Mucosa of rectum (tissue), 2 donors: ENCODE results near the gene LSAMP.

Source experiments
- H3K27ac ChIP-seq, 2 donors: one replicate each; pipeline ENCODE4 v1.7.0; 2013; ENCODE audit warnings: inconsistent platforms in 2 of 2, low read depth in 2 of 2, low read length in 2 of 2
- H3K27me3 ChIP-seq, 2 donors: one replicate each; pipeline ENCODE4 v1.7.0; 2013; ENCODE audit warnings: low read length in 2 of 2; ENCODE audit not compliant: control insufficient read depth in 2 of 2, insufficient read depth in 2 of 2
- H3K36me3 ChIP-seq, 2 donors: one replicate each; pipeline ENCODE4 v1.7.0; 2013; ENCODE audit warnings: low read length in 2 of 2; ENCODE audit not compliant: control insufficient read depth in 2 of 2, insufficient read depth in 2 of 2
- H3K4me1 ChIP-seq, 2 donors: one replicate each; pipeline ENCODE4 v1.7.0; 2013; ENCODE audit warnings: low read length in 2 of 2, mild to moderate bottlenecking in 1 of 2; ENCODE audit not compliant: control insufficient read depth in 2 of 2, insufficient read depth in 2 of 2
- H3K4me3 ChIP-seq, 2 donors: one replicate each; pipeline ENCODE4 v1.7.0; 2013; ENCODE audit warnings: low read length in 2 of 2
- H3K9ac ChIP-seq, 2 donors: one replicate each; pipeline ENCODE4 v1.7.0; 2013; ENCODE audit warnings: low read length in 2 of 2, low read depth in 1 of 2, mild to moderate bottlenecking in 1 of 2
- H3K9me3 ChIP-seq, 2 donors: one replicate each; pipeline ENCODE4 v1.7.0; 2013; ENCODE audit warnings: low read length in 2 of 2; ENCODE audit not compliant: control insufficient read depth in 2 of 2
- donor health status: healthy.
- donor health status: Normal muscosa, but diverticular disease.

LSAMP gene

GRCh38 chr3:116276675-116277074 lies 168.6 kb downstream of the LSAMP start:
- Histone ChIP-seq H3K4me1 (no peaks in the 10 kb centered on the region), H3K27me3 (no peaks in the 10 kb centered on the region), H3K9me3 (no peaks in the 10 kb centered on the region), H3K27ac (no peak overlapping the region), H3K4me3 (no peak overlapping the region), H3K9ac (no peak overlapping the region), H3K36me3 (no peaks in the 10 kb centered on the region)

GRCh38 chr3:116270056-116270455 lies 175.2 kb downstream of the LSAMP start:
- no peaks in the 10 kb centered on the region for H3K36me3 ChIP-seq
- no peak overlapping the region for H3K9ac ChIP-seq
- no peaks in the 10 kb centered on the region for H3K9me3 ChIP-seq
- H3K4me1 ChIP-seq: no peaks in the 10 kb centered on the region
- H3K4me3 ChIP-seq: no peak overlapping the region
- H3K27ac ChIP-seq: no peak overlapping the region
- no peaks in the 10 kb centered on the region for H3K27me3 ChIP-seq

- no peaks in the 10 kb centered on the region for H3K4me1 ChIP-seq
Observed at GRCh38 chr3:116267116-116267515, 178.2 kb downstream of the LSAMP start.

GRCh38 chr3:116265976-116266584 lies 179.2 kb downstream of the LSAMP start:
- Histone ChIP-seq H3K4me1 (no peaks in the 10 kb centered on the region), H3K9me3 (no peaks in the 10 kb centered on the region), H3K9ac (no peak overlapping the region), H3K27me3 (no peaks in the 10 kb centered on the region), H3K4me3 (no peak overlapping the region), H3K36me3 (no peaks in the 10 kb centered on the region), H3K27ac (no peak overlapping the region)

More at GRCh38 chr3:116267116-116267515, 178.2 kb downstream of the LSAMP start:
- Histone ChIP-seq H3K9ac (no peak overlapping the region), H3K27ac (no peak overlapping the region), H3K27me3 (no peaks in the 10 kb centered on the region), H3K36me3 (no peaks in the 10 kb centered on the region), H3K9me3 (no peaks in the 10 kb centered on the region), H3K4me3 (no peak overlapping the region)

GRCh38 chr3:116265320-116265695 lies 180.0 kb downstream of the LSAMP start:
- no peak overlapping the region for H3K4me3 ChIP-seq
- no peaks in the 10 kb centered on the region for H3K9me3 ChIP-seq
- no peak overlapping the region for H3K9ac ChIP-seq
- no peak overlapping the region for H3K27ac ChIP-seq
- no peaks in the 10 kb centered on the region for H3K36me3 ChIP-seq
- no peaks in the 10 kb centered on the region for H3K4me1 ChIP-seq
- H3K27me3 ChIP-seq: no peaks in the 10 kb centered on the region

GRCh38 chr3:116264546-116265319 lies 180.6 kb downstream of the LSAMP start:
- Histone ChIP-seq H3K4me1 (no peaks in the 10 kb centered on the region), H3K36me3 (no peaks in the 10 kb centered on the region), H3K9me3 (no peaks in the 10 kb centered on the region), H3K27me3 (no peaks in the 10 kb centered on the region), H3K4me3 (no peak overlapping the region), H3K27ac (no peak overlapping the region), H3K9ac (no peak overlapping the region)

GRCh38 chr3:116263842-116264545 lies 181.3 kb downstream of the LSAMP start:
- Histone ChIP-seq H3K9ac (no peak overlapping the region), H3K9me3 (no peaks in the 10 kb centered on the region), H3K27me3 (no peaks in the 10 kb centered on the region), H3K4me3 (no peak overlapping the region), H3K4me1 (no peaks in the 10 kb centered on the region), H3K27ac (no peak overlapping the region), H3K36me3 (no peaks in the 10 kb centered on the region)

- no peaks in the 10 kb centered on the region for H3K4me1 ChIP-seq
Observed at GRCh38 chr3:116260491-116260890, 184.8 kb downstream of the LSAMP start.

GRCh38 chr3:116259984-116260383 lies 185.3 kb downstream of the LSAMP start:
- no peaks in the 10 kb centered on the region for H3K27me3 ChIP-seq
- H3K27ac ChIP-seq: no peak overlapping the region
- H3K4me1 ChIP-seq: no peaks in the 10 kb centered on the region
- no peaks in the 10 kb centered on the region for H3K9me3 ChIP-seq
- H3K9ac ChIP-seq: no peak overlapping the region
- H3K4me3 ChIP-seq: no peak overlapping the region
- H3K36me3 ChIP-seq: no peaks in the 10 kb centered on the region

More at GRCh38 chr3:116260491-116260890, 184.8 kb downstream of the LSAMP start:
- no peaks in the 10 kb centered on the region for H3K36me3 ChIP-seq
- H3K4me3 ChIP-seq: no peak overlapping the region
- no peaks in the 10 kb centered on the region for H3K9me3 ChIP-seq
- no peak overlapping the region for H3K27ac ChIP-seq
- no peaks in the 10 kb centered on the region for H3K27me3 ChIP-seq
- H3K9ac ChIP-seq: no peak overlapping the region

GRCh38 chr3:116256843-116257485 lies 188.3 kb downstream of the LSAMP start:
- Histone ChIP-seq H3K36me3 (no peaks in the 10 kb centered on the region), H3K4me3 (no peak overlapping the region), H3K9me3 (no peaks in the 10 kb centered on the region), H3K27ac (no peak overlapping the region), H3K4me1 (no peaks in the 10 kb centered on the region), H3K27me3 (no peaks in the 10 kb centered on the region), H3K9ac (no peak overlapping the region)
